ENCODE data around the gene AZIN2.

DNA sequence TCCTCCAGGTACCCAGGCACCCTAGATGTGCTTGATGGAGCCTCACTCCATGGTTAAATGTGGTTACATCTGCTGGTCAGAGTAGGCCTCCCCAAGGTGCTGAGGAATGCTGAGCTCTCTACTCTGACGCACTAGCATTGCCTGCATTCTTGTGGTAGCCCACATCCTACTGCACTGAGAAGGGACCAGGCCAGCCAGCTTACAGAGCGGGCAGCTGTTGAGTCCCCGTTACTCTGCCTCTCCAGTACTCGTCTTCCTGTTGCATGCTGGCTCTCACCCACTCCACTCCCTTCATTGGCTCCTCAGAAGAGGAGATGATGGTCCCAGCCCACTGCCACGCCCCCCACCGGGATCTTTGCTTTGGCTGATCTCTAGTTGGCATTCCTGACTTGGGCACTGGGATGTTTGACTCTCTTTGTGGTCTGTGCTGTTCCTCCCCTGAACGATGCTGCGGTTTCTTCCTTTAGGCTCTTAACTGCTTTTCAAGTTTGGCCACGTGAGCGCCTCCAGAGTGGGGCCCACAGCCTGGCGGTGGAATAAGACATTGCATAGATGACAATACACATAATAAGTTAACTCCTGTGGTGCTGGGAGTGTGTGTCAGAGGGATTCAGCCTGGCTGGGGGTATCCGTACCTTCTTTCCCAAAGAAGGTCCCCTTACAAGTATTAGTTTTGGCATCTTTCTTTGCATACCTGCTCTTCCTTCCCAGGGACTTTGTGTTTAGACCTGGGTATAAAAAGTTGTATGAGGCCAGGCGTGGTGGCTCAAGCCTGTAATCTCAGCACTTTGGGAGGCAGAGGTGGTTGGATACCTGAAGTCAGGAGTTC lies 18.6 kb downstream of the AZIN2 start:
- TF ChIP-seq, protein P1, sequence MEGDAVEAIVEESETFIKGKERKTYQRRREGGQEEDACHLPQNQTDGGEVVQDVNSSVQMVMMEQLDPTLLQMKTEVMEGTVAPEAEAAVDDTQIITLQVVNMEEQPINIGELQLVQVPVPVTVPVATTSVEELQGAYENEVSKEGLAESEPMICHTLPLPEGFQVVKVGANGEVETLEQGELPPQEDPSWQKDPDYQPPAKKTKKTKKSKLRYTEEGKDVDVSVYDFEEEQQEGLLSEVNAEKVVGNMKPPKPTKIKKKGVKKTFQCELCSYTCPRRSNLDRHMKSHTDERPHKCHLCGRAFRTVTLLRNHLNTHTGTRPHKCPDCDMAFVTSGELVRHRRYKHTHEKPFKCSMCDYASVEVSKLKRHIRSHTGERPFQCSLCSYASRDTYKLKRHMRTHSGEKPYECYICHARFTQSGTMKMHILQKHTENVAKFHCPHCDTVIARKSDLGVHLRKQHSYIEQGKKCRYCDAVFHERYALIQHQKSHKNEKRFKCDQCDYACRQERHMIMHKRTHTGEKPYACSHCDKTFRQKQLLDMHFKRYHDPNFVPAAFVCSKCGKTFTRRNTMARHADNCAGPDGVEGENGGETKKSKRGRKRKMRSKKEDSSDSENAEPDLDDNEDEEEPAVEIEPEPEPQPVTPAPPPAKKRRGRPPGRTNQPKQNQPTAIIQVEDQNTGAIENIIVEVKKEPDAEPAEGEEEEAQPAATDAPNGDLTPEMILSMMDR (IDR thresholded peaks at IDR 0.05): peak in 4 of 6 experiments; percentile 23 to 74 (median 38)
- no peak for TF ChIP-seq POLR2A (IDR thresholded peaks at IDR 0.05)
- peak in 1 of 2 donors; percentile 52 for TF ChIP-seq POLR2AphosphoS5 (IDR thresholded peaks at IDR 0.05)
- TF ChIP-seq EP300 (IDR thresholded peaks at IDR 0.05): no peak

Measured in upper lobe of left lung (tissue), 4 donors.